Retina (tissue), 1 donor: ENCODE results near the gene MYOM3.
"Not testable (repeated sequence)": the region's sequence is repeated elsewhere in the genome, so short reads cannot be mapped to it uniquely, and the experiment has no call there.

ENCODE experiments used
- DNase-seq: peaks from one replicate; pipeline ENCODE4 v3.0.0-alpha.2; 2016

MYOM3 gene

DNA sequence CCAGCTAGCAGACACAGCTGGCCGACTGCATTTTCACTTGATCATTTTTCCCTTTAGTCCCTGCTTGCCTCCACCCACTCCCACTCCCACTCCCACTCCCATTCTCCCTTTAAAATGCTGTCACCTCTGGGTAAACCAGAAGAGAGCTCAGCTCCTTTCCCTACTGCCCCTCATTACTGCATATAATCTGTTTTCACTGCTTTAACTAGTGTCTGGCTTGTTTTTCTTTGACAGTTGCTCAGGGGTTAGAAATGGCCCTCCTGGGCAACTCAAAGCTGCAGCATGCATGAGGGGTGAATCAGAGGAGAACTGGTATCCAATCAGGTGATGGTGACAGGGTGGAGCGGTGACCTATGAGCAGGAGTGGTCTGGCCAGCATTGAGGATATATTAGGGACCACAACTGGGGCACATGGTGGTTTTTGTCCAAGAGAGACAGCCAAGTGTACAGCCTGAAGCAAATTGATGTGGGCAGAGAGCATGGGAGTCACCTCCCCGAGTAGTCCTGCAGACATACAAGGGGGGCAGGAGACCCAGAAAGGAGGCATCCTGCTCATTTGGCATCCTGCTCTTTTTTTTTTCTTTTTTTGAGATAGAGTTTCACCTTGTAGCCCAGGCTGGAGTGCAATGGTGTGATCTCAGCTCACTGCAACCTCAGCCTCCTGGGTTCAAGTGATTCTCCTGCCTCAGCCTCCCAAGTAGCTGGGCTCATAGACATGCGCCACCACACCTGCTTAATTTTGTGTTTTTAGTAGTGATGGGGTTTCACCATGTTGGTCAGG is 89.2 kb downstream of the MYOM3 start:
- no peak for DNase-seq

- DNase-seq = no peak
These were observed 90.3 kb downstream of the MYOM3 start for GRCh38 chr1:24021403-24022266.

DNA sequence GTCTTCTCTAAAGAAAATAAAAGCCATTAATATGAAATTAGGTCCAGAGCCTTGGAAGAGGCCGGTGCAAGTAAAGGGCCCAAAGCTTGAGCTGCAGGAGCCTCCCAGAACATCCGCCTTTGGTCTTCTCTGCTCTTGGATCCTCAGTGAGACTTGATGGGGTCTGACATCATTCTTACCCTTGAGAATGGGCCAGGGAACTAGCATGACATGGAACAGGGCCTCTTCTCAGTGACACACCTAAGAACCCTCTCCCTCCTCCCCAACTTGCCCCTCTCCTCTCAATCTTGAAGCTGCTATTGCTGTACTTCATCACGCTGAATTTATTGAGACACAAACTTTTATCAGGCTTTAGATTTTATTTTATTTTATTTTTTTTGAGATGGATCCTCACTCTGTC is 91.5 kb downstream of the MYOM3 start:
- no peak for DNase-seq

- no peak for DNase-seq
These were observed 91.9 kb downstream of the MYOM3 start for GRCh38 chr1:24020025-24020424.

DNA sequence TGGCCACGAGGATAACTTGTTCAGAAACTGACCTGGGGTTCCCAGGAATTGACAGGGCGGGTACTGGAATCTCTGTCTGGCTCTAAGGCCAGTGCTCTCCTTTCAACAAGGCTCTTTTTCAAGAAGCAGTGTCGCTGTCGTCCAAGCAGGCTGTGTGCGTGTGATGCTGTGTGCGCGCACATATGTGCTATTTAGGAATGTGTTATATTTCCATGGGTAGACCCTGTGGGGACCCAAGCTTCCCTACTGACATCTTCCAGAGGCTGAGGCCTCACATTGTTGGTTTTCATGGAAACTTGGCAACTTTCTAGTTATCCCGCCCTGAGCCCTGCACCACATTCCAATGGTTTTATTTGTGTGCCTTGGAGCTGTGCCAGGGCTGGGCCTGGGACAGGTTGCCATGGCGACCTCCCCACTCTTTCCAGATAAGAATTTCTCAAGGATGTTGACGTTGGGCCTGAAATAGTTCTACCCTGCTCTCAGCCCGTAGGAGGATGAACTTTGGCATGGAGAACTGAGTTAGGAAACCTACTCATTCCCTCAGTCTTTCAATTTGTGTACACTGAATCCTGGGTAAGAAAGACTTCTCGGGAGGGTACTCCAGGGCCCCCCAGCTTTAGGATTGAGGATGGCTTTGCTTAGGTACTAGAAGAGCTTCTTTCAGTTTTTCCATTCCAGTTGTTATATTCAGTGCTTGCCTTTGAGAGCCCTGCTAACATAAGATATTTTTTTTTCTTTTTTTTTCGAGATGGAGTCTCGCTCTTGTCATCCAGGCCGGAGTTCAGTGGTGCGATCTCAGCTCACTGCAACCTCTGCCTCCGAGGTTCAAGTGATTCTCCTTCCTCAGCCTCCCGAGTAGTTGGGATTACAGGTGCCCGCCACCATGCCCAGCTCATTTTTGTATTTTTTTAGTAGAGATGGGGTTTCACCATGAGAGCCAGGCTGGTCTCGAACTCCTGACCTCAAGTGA is 93.0 kb downstream of the MYOM3 start:
- DNase-seq = peak; percentile 47

DNA sequence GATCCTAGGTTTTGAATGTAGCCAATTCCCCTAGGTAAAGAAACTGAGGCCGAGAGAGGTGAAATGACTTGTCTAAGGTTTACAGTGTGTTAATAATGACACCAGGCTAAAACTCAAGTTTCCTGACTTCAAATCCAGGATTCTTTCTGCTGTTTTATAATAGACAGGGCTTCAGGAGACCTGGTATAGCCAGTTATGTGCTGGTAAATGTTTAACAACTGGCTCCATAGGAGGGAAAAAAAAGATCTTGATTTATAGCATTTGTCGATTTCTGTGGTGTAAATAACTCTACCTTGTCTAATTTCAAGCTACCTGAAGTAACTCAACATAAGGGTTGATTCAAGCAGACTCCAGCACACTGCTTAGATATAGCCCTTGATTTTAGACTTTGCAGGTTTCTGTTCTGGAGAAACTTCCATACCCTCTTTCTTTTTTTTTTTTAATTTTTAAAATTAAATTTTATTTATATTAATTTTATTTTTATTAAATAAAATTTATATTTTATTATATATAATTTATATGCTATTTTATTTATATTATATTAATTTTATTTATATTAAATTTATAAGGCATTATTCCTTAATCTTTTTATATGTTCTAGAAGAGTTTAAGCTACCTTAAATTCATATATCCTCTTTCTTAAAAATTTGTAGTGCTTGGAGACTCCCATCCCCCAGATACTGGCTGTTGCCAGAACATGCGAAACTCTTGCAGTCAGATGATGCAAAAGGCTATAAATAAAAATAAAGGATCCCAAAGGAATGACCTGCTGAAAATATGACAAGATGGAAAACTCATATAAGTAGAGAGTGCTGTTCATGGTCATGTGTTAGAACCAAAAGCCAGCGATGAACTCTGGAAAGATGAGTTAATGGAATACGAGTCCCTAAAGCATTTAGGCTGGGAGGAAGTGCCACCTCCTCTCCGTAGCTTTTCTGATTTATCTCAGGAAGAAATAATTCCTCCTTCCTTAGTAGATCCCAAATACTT is 96.4 kb downstream of the MYOM3 start:
- peak; percentile 9 for DNase-seq

DNA sequence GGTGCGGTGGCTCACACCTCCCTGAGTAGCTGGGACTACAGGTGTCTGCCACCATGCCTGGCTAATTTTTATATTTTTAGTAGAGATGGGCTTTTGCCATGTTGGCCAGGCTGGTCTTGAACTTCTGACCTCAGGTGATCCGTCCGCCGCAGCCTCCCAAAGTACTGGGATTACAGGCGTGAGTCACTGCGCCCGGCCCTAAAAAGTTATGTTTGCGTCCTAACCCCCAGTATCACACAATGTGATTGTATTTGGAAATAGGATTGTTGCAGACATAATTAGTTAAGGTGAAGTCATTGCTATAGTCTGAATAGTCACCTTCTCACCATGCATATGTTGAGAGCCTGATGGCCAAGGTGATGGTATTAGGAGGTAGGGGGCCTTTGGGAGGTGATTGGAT is 99.1 kb downstream of the MYOM3 start:
- DNase-seq = not testable (repeated sequence)

DNA sequence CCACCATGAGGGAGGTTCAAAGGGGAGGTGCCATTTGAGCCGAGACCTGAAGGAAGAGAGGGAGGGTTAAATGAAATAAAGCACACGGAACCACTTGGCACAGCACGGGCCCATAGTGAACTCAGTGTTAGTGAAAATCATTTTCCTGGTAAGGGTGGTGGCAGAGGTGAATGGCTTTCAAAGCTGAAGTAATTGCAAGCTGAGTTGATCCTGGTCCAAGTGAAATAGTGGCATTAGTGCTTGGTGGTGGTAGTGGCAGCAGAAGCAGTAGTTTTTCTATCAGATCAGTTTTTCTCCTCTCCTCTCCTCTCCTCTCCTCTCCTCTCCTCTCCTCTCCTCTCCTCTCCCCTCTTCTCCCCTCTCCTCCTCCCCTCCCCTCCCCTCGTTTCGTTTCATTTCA is 101.3 kb downstream of the MYOM3 start:
- no peak for DNase-seq

DNA sequence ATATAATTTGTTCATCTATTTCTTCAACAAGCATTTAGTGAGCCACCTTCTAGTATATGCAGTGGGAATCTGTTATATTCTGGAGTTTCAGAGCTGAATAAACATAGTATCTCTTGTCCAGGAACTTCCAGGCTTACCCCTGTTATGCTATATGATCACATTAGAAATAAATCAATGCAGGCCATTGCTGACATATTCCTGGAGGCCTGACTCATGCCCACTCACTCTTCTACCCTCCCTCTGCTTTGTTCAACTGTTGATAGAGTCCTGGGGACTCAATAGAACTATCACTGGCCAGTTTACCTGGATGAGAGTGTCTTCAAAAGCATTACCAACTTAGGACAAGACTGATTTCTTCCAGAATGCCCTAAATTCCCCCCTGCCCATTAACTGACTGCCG is 102.5 kb downstream of the MYOM3 start:
- no peak for DNase-seq

GRCh38 chr1:24008574-24009184 is 103.3 kb downstream of the MYOM3 start:
- not testable (repeated sequence) for DNase-seq

GRCh38 chr1:24007079-24007478 is 104.9 kb downstream of the MYOM3 start:
- no peak for DNase-seq
